ENCODE data around the gene SMYD3. TPM values are rescaled to one million over a fixed set of nuclear protein-coding genes. Genes with fewer than 3 reads are reported as not detected.

SMYD3 gene
- total and polyA plus RNA-seq, 9 of the 15 experiments (the other 6 are each of a cell fraction or from before 2014, with no cell fraction given), result 128 to 440 (median 197) TPM

GRCh38 chr1:246232126-246232525 is 275.0 kb downstream of the SMYD3 start:
- Histone ChIP-seq H3K27ac (ENCODE audit: extremely low read depth, low read depth, low read length) (no peak overlapping the region), H2AFZ (ENCODE audit: low read depth, low read length) (no peak overlapping the region), H3K36me3 (ENCODE audit: control insufficient read depth, insufficient read depth, low read length) (no peaks in the 10 kb centered on the region), H3K9me1 (ENCODE audit: control insufficient read depth, insufficient read depth, low read length) (no peaks in the 10 kb centered on the region), H4K20me1 (replicated peaks; ENCODE audit: control insufficient read depth, insufficient read depth, low read length) (no peaks in the 10 kb centered on the region), H3K27me3 (ENCODE audit: control insufficient read depth in 2 of 2, insufficient read depth in 2 of 2, low read length in 2 of 2) (no peaks in the 10 kb centered on the region), H3K4me1 (replicated peaks in 1 of 2; ENCODE audit: control insufficient read depth in 2 of 2, insufficient read depth in 2 of 2, low read length in 2 of 2) (no peaks in the 10 kb centered on the region), H3K4me3 (no peak overlapping the region), H3K9me3 (replicated peaks; ENCODE audit: control insufficient read depth, insufficient read depth, low read depth, low read length) (no peaks in the 10 kb centered on the region), H3K79me2 (ENCODE audit: control insufficient read depth, insufficient read depth, low read length) (no peaks in the 10 kb centered on the region), H3K4me2 (ENCODE audit: insufficient read depth, low read length) (no peak overlapping the region), H3K9ac (ENCODE audit: insufficient read depth in 1 of 2, low read depth in 2 of 2, low read length in 2 of 2) (no peak overlapping the region)
- BruUV-seq (replicated peaks), result no TSS peak
- POLR2A ChIA-PET, result no interaction called here
- DNase-seq (ENCODE audit: extremely low read depth in 1 of 4, low spot score in 3 of 4), result no peak
- no peak for FAIRE-seq
- WGBS (ENCODE audit: insufficient coverage, low coverage, missing lambda C conversion rate), result 54% methylated on average over 3 of the region's 3 CpGs
- intact Hi-C loops (cut with micrococcal nuclease) (no loop called here), in situ Hi-C loops (cut with MboI) (no loop called here)
- CTCF ChIA-PET (ENCODE audit: low intra/inter-chr PET ratio), result no interaction called here
- ATAC-seq, result no peak
- no peak for TF ChIP-seq MYC (IDR thresholded peaks at IDR 0.05; ENCODE audit: low read depth, low read length)
- no peak for TF ChIP-seq MYC (CRISPR knock-in tag; IDR thresholded peaks at IDR 0.05; ENCODE audit: borderline replicate concordance, low read depth)
- no peak for TF ChIP-seq ZZZ3 (IDR thresholded peaks at IDR 0.05)
- TF ChIP-seq, protein P1, sequence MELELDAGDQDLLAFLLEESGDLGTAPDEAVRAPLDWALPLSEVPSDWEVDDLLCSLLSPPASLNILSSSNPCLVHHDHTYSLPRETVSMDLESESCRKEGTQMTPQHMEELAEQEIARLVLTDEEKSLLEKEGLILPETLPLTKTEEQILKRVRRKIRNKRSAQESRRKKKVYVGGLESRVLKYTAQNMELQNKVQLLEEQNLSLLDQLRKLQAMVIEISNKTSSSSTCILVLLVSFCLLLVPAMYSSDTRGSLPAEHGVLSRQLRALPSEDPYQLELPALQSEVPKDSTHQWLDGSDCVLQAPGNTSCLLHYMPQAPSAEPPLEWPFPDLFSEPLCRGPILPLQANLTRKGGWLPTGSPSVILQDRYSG (tag; conservative IDR thresholded peaks at IDR 0.05; ENCODE audit: low read depth), result no peak
- TF ChIP-seq U2AF1 (optimal IDR thresholded peaks at IDR 0.05; ENCODE audit: low read depth, low read length), result no peak
- no peak for TF ChIP-seq ZBTB26 (CRISPR knock-in tag; IDR thresholded peaks at IDR 0.05)
- TF ChIP-seq, protein P2, sequence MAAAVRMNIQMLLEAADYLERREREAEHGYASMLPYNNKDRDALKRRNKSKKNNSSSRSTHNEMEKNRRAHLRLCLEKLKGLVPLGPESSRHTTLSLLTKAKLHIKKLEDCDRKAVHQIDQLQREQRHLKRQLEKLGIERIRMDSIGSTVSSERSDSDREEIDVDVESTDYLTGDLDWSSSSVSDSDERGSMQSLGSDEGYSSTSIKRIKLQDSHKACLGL (CRISPR knock-in tag; IDR thresholded peaks at IDR 0.05; ENCODE audit: borderline replicate concordance, poor library complexity, severe bottlenecking), result no peak
- TF ChIP-seq SRSF3 (IDR thresholded peaks at IDR 0.05; ENCODE audit: insufficient read depth, low read length), result no peak
- TF ChIP-seq, protein P3, sequence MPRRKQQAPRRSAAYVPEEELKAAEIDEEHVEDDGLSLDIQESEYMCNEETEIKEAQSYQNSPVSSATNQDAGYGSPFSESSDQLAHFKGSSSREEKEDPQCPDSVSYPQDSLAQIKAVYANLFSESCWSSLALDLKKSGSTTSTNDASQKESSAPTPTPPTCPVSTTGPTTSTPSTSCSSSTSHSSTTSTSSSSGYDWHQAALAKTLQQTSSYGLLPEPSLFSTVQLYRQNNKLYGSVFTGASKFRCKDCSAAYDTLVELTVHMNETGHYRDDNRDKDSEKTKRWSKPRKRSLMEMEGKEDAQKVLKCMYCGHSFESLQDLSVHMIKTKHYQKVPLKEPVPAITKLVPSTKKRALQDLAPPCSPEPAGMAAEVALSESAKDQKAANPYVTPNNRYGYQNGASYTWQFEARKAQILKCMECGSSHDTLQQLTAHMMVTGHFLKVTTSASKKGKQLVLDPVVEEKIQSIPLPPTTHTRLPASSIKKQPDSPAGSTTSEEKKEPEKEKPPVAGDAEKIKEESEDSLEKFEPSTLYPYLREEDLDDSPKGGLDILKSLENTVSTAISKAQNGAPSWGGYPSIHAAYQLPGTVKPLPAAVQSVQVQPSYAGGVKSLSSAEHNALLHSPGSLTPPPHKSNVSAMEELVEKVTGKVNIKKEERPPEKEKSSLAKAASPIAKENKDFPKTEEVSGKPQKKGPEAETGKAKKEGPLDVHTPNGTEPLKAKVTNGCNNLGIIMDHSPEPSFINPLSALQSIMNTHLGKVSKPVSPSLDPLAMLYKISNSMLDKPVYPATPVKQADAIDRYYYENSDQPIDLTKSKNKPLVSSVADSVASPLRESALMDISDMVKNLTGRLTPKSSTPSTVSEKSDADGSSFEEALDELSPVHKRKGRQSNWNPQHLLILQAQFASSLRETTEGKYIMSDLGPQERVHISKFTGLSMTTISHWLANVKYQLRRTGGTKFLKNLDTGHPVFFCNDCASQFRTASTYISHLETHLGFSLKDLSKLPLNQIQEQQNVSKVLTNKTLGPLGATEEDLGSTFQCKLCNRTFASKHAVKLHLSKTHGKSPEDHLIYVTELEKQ (CRISPR knock-in tag; IDR thresholded peaks at IDR 0.05), result no peak
- TF ChIP-seq PRPF4 (IDR thresholded peaks at IDR 0.05; ENCODE audit: insufficient read depth, low read depth, low read length, poor library complexity, severe bottlenecking), result no peak
- TF ChIP-seq ARID3A (IDR thresholded peaks at IDR 0.05; ENCODE audit: borderline replicate concordance, low read depth, low read length), result no peak
- no peak for TF ChIP-seq ADNP (tag; IDR thresholded peaks at IDR 0.05)
- no peak for TF ChIP-seq MEIS2 (IDR thresholded peaks at IDR 0.05; ENCODE audit: partially characterized antibody)

Measured in K562 (cell line).